Measurements from ENCODE around the gene MAPK8IP1.
A peak's percentile ranks its signal among the peaks of the same experiment; 100 is the strongest.

MAPK8IP1 gene

DNA sequence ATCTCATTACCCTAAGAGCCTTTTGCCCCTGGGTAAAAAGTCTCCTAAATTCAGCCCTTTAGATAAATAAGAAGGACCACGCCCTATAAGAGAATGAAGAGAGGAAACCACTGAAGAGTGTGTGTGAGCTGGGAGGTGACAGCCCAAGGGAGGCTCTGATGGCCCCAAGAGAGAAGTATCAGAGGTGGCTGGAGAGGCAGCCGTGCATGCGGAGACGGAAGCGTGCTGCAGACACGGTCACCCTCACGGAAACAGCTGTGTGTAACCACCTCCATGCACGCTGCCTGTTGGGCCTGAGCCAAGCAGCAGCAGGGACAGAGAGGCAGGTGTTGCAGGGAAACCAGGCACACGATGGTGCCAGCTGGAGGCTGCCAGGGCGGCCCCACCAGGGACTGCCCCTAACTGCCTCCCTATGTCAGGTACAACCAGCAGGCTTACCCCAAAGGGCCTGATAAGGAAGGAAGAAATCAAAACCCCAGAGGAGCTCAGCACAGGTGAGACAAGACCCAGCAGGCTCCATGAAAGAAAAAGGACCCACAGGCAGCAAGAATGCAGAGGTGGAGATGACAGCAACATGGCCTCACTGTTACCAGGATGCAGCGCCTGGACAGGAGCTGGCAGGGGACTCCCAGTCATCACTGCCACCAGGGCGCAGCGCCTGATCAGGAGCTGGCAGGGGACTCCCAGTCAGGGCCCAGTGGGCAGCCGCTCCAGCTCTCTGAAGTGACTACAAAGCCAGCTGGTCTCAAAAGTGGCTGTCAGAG lies 44.8 kb downstream of the MAPK8IP1 start:
- peak overlapping the region; percentile 79 for H3K4me3 Mint-ChIP-seq
- H3K27ac Mint-ChIP-seq (ENCODE audit: low read depth): peak overlapping the region; percentile 91
- H3K4me1 Mint-ChIP-seq: peaks cover 34% of the 10 kb centered on the region
- peaks cover 39% of the 10 kb centered on the region for H3K36me3 Mint-ChIP-seq (ENCODE audit: insufficient read depth)
- ATAC-seq (replicated peaks; ENCODE audit: extremely low read depth, poor library complexity, severe bottlenecking) (peak; percentile 87), DNase-seq (ENCODE audit: low spot score in 2 of 2) (peak; percentile 31 to 48)
- no peaks in the 10 kb centered on the region for H3K9me3 Mint-ChIP-seq
- no peaks in the 10 kb centered on the region for H3K27me3 Mint-ChIP-seq

DNA sequence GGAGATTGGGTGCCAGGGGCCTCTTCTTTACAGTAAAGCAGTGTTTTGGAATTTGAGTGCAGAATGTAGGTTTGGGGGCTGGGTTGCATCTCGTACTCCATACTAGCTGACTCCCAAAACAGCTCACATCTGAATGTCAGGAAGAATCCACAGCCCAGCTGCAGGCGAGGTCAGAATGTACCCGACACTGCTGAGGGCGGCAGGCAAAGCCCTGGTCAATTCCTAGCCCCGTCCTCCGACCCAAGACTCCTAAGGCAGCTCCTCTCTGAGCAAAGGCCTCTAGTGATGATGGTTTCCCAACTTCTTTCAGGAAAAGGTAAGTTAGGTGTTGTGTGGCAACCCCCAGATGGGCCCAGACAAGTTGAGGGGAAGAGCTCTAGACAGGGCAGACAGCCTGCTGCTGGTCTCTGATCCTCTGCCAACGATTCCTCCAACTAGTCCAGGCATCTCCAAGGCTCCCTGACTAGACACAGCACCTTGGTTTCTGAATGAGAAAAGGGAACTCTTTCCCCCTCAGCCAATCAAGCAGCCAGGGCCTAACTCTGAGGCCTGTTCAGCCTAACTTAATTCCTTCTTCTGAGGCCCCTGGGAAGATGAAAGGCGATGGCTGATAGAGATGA lies 45.6 kb downstream of the MAPK8IP1 start:
- DNase-seq (ENCODE audit: low spot score in 2 of 2): no peak
- H3K27ac Mint-ChIP-seq (ENCODE audit: low read depth): peak overlapping the region; percentile 91
- ATAC-seq (replicated peaks; ENCODE audit: extremely low read depth, poor library complexity, severe bottlenecking): no peak
- H3K9me3 Mint-ChIP-seq: no peaks in the 10 kb centered on the region
- H3K4me3 Mint-ChIP-seq: peak overlapping the region; percentile 38
- H3K4me1 Mint-ChIP-seq: peaks cover 34% of the 10 kb centered on the region
- H3K36me3 Mint-ChIP-seq (ENCODE audit: insufficient read depth): peaks cover 44% of the 10 kb centered on the region
- H3K27me3 Mint-ChIP-seq: no peaks in the 10 kb centered on the region

DNA sequence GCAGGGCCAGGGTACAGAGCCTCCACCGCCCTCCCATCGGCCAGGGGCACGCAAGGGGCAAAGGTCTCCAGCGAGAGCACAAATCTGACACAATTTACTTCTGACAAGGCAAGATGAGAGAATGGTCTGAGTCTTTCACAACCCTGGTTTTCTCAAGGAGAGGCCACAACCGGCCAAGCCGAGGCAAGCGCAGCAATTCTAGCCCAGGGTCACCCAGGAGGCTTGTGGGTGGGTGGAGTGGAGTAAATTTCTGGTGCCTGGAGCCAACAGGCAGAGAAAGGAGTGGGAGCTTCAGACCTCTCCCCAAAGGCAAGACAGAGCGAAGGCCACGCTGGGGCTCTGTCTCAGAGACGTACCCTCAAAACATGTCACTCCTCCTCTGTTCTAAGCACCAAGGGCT lies 46.3 kb downstream of the MAPK8IP1 start:
- no peaks in the 10 kb centered on the region for H3K27me3 Mint-ChIP-seq
- no peaks in the 10 kb centered on the region for H3K9me3 Mint-ChIP-seq
- peaks cover 34% of the 10 kb centered on the region for H3K4me1 Mint-ChIP-seq
- no peak for DNase-seq (ENCODE audit: low spot score in 2 of 2)
- H3K27ac Mint-ChIP-seq (ENCODE audit: low read depth): peak overlapping the region; percentile 91
- no peak for ATAC-seq (replicated peaks; ENCODE audit: extremely low read depth, poor library complexity, severe bottlenecking)
- peak overlapping the region; percentile 38 for H3K4me3 Mint-ChIP-seq
- H3K36me3 Mint-ChIP-seq (ENCODE audit: insufficient read depth): peaks cover 46% of the 10 kb centered on the region

DNA sequence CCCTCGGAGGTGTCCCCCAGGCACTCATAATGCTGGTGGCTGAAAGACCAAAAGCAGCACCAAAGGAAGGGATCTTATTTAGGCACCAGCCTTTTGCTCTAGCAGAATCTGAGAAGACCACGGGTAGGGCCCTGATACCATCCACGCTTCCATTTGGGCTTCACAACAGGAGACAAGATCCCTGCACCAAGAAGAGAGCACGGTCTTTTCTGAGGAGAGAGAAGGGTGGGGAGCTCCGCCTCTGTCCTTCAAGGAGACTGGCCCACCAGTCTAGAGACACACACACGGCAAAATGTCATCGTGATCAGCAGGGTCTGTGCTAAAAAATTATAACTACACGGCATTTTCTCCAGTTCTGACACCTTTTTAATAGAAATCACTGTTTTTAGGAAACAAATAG lies 46.8 kb downstream of the MAPK8IP1 start:
- Mint-ChIP-seq H3K4me3 (peak overlapping the region; percentile 38), H3K27ac (ENCODE audit: low read depth) (no peak overlapping the region), H3K36me3 (ENCODE audit: insufficient read depth) (peaks cover 46% of the 10 kb centered on the region), H3K27me3 (no peaks in the 10 kb centered on the region), H3K4me1 (peaks cover 32% of the 10 kb centered on the region), H3K9me3 (no peaks in the 10 kb centered on the region)
- ATAC-seq (replicated peaks; ENCODE audit: extremely low read depth, poor library complexity, severe bottlenecking) (no peak), DNase-seq (ENCODE audit: low spot score in 2 of 2) (no peak)

DNA sequence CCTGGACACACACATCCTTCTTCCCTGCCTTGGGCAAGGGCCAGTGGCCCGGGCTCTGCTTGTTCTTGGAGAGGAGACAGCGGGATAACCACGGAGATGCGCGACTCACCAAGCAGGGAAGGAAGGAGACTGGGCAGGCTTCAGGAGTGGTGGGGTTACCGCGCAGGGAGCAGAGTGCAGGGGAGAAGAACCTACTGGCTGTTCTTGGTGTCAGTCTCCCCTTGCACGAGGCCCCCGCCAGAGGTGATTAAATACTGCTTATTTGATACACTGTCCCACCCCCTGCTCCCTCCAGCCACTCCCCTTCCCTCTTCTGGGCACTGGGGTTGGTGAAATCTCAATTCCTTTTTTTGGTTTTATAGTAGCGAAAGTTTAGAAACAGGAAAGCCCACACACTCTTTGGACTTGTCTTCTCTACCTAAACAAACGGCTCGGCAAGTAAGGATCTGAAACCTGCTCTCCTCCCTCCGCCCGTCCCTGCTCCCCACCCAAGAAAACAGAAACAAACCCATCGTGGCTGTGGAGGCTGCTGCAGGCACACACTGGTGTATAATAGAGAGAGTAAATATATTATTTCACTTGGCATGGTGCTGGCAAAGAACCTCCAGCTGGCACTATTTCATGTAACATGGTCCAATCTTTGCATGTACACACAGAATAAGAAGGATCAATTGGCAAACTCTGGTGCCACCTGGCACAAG lies 47.8 kb downstream of the MAPK8IP1 start:
- DNase-seq (ENCODE audit: low spot score in 2 of 2) (no peak), ATAC-seq (replicated peaks; ENCODE audit: extremely low read depth, poor library complexity, severe bottlenecking) (no peak)
- Mint-ChIP-seq H3K4me1 (peaks cover 26% of the 10 kb centered on the region), H3K36me3 (ENCODE audit: insufficient read depth) (peaks cover 51% of the 10 kb centered on the region), H3K27me3 (no peaks in the 10 kb centered on the region), H3K9me3 (no peaks in the 10 kb centered on the region), H3K4me3 (no peak overlapping the region), H3K27ac (ENCODE audit: low read depth) (no peak overlapping the region)

DNA sequence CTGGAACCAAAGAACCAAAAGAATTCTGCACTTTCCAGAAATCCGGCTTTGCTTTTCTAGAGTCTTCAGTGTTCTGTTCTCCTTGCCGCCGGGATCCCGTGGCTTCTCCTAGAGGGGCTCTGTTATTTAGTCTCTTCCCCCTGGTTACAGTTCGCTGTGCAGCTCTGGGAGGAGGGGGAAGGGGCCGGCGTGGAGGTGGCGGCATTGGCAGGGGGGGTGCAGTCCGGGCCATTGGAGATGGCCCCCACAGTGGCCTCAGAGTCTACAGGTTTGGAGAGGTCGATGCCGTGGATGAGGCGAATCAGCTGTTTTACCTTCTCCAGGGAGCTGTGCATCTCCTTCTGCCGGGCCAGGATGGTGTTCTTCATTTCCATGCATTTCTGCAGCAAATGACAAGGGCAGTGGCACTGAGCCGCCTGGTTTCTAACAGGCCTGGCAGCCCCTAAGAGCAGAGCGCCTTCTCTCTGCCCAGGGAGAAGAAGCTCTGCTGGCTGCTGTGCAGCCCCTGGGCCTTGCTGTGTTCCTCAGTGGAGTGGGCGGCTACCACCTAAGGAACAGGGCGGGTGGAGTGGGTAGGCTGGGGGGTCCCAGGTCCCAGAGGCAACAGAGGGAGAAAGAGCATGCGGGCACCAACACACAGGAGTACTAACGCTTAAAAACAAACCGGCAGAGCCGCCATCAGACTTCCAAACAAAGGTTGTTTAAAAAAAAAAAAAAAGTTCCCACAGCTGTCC lies 48.6 kb downstream of the MAPK8IP1 start:
- H3K4me1 Mint-ChIP-seq: peaks cover 26% of the 10 kb centered on the region
- H3K36me3 Mint-ChIP-seq (ENCODE audit: insufficient read depth): peaks cover 53% of the 10 kb centered on the region
- H3K27ac Mint-ChIP-seq (ENCODE audit: low read depth): no peak overlapping the region
- no peaks in the 10 kb centered on the region for H3K9me3 Mint-ChIP-seq
- H3K4me3 Mint-ChIP-seq: no peak overlapping the region
- no peak for ATAC-seq (replicated peaks; ENCODE audit: extremely low read depth, poor library complexity, severe bottlenecking)
- no peak for DNase-seq (ENCODE audit: low spot score in 2 of 2)
- no peaks in the 10 kb centered on the region for H3K27me3 Mint-ChIP-seq

DNA sequence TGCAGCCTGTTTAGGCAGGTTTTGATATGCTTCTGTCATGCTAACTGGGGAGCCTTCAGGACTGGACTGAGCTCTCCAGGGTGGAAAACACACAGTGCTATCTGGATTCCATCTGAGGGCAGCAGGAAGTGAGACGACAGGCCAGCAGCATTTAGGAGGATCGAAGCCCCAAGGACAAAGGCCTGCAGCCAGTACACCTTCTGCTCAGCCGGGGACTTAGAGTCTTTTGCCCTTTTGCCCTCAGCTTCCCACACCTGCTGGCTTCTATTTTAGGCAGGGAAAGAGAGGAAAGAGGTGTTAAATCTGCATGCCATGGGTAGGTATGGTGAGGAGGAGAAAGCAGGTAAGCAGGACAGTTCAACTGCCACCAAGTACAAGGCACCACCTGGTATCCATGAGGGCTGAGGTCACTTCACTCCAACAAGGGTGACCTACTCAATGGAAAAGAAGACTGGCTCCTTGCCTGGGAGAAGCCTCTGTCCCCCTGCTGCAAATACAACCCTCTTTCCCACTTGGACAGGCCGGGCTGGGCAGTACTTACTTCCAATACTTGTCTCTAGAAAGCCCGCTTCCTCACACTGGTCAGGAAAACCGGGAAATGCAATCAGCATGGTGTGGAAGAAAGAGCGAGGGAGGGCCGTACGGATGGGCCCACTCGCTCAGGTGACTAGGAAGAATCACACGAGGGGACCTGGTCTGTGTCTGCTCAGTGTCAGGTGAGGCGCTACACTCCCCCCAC lies 49.3 kb downstream of the MAPK8IP1 start:
- H3K27me3 Mint-ChIP-seq: no peaks in the 10 kb centered on the region
- H3K4me1 Mint-ChIP-seq: peaks cover 21% of the 10 kb centered on the region
- no peak overlapping the region for H3K4me3 Mint-ChIP-seq
- DNase-seq (ENCODE audit: low spot score in 2 of 2) (no peak), ATAC-seq (replicated peaks; ENCODE audit: extremely low read depth, poor library complexity, severe bottlenecking) (no peak)
- no peak overlapping the region for H3K27ac Mint-ChIP-seq (ENCODE audit: low read depth)
- H3K36me3 Mint-ChIP-seq (ENCODE audit: insufficient read depth): peaks cover 53% of the 10 kb centered on the region
- no peaks in the 10 kb centered on the region for H3K9me3 Mint-ChIP-seq

DNA sequence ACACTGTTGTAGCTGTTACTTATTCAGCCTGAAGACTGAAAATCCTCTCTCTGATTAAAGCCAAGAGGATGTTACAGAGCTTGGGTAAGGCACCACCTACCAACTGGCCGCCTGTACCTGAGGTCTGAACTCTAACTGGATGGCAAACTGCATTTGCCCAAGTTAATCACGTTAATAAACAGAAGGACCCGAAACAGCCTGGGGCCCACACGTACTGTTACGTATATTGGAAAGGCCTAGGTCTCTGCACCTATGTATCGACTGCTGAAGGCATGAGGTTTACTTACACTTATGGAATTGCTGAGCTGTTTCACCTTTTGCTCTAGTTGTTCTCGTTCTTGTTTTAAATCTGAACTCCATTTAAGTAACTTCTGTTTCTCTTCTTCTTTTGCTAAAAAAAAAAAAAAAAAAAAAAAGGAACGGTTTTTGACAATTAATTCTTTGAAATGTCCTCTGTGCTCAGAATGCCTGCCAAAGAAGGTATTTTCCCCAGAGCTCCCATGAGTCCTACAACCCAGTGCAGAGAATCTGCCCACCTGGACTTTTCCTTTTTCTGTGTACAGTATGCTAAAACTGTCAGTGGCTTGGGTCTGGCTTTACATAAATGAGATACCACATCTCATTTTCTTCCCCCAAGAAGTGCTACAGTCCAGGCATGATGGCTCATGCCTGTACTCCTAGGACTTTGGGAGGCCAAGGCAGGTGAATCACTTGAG lies 50.1 kb downstream of the MAPK8IP1 start:
- no peaks in the 10 kb centered on the region for H3K9me3 Mint-ChIP-seq
- no peak overlapping the region for H3K27ac Mint-ChIP-seq (ENCODE audit: low read depth)
- ATAC-seq (replicated peaks; ENCODE audit: extremely low read depth, poor library complexity, severe bottlenecking): no peak
- H3K4me1 Mint-ChIP-seq: peaks cover 13% of the 10 kb centered on the region
- no peak for DNase-seq (ENCODE audit: low spot score in 2 of 2)
- no peak overlapping the region for H3K4me3 Mint-ChIP-seq
- peaks cover 48% of the 10 kb centered on the region for H3K36me3 Mint-ChIP-seq (ENCODE audit: insufficient read depth)
- no peaks in the 10 kb centered on the region for H3K27me3 Mint-ChIP-seq

DNA sequence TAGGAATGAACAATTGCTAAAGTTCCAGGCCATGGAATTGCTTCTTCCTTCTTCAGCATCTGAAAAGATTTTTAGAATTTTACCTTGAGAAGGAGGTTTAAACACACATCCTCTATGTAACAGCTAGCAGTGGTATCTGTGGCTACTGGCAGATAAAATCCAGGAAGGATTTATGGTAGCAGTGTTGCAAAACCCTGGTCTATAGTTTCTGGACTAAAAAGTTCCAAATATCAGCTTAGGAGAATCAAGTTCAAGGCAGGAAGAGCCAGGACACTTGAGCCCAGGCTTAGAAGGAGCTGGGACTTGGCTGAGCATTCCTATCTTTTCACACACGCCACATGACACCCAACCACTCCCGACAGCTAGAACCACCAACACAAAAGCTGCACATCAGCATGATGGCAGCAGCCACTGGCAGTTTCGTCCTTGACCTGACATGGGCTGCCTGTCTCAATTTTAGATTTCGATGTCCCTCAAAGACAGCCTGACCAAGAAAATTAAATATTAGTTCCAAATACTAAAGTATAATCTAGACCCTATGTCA lies 51.1 kb downstream of the MAPK8IP1 start:
- Mint-ChIP-seq H3K4me3 (no peak overlapping the region), H3K27ac (ENCODE audit: low read depth) (peak overlapping the region; percentile 16)

DNA sequence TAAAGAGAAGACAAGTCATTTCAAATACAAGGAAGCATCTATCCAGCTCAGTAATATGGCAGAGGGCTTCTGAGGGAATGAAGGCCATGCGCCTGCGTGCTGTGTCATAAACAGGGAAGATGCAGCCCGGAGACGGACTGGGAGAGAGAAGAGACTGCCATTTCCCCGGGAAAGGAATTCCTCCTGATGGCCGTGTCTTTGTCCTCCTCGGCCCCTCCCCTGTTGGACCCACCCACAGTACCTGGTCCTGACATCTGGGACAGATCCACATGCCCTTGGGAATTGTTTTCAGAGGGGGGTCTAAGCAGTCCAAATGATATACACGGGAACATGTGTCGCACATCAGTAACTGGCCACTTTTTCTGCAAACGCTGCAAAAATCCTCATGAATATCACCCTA lies 52.5 kb downstream of the MAPK8IP1 start:
- Mint-ChIP-seq H3K36me3 (ENCODE audit: insufficient read depth) (peaks cover 37% of the 10 kb centered on the region), H3K27me3 (no peaks in the 10 kb centered on the region), H3K9me3 (no peaks in the 10 kb centered on the region), H3K4me1 (no peaks in the 10 kb centered on the region), H3K4me3 (no peak overlapping the region), H3K27ac (ENCODE audit: low read depth) (no peak overlapping the region)
- no peak for DNase-seq (ENCODE audit: low spot score in 2 of 2)
- ATAC-seq (replicated peaks; ENCODE audit: extremely low read depth, poor library complexity, severe bottlenecking): no peak

More for the DNA sequence above, 51.1 kb downstream of the MAPK8IP1 start:
- Mint-ChIP-seq H3K36me3 (ENCODE audit: insufficient read depth) (peaks cover 42% of the 10 kb centered on the region), H3K9me3 (no peaks in the 10 kb centered on the region), H3K27me3 (no peaks in the 10 kb centered on the region), H3K4me1 (peaks cover 3% of the 10 kb centered on the region)
- DNase-seq (ENCODE audit: low spot score in 2 of 2) (no peak), ATAC-seq (replicated peaks; ENCODE audit: extremely low read depth, poor library complexity, severe bottlenecking) (no peak)

DNA sequence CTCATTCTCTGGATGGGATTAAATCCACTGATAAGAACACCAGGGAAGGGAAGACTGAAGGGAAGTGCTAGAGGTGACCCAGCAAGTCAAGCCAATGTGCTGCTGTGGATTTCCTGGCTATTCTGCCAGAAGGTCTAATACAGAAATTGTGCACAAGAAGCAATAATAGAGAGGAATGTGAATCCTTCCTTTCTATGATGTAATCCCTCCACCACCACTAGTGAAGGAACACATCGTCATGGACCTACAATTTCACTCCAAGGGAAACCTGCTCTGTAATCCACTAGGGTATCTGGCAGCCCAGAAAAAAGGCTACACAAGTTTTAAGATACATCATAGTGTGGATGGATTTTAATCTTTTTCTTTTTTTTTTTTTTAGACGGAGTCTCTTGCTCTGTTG lies 54.4 kb downstream of the MAPK8IP1 start:
- H3K9me3 Mint-ChIP-seq: no peaks in the 10 kb centered on the region
- H3K4me1 Mint-ChIP-seq: no peaks in the 10 kb centered on the region
- ATAC-seq (replicated peaks; ENCODE audit: extremely low read depth, poor library complexity, severe bottlenecking) (no peak), DNase-seq (ENCODE audit: low spot score in 2 of 2) (no peak)
- no peak overlapping the region for H3K4me3 Mint-ChIP-seq
- no peak overlapping the region for H3K27ac Mint-ChIP-seq (ENCODE audit: low read depth)
- H3K27me3 Mint-ChIP-seq: no peaks in the 10 kb centered on the region
- H3K36me3 Mint-ChIP-seq (ENCODE audit: insufficient read depth): peaks cover 38% of the 10 kb centered on the region

Measured in central memory CD8-positive, alpha-beta T cell (primary cell).